Measurements from ENCODE around the gene MMS19.

Gene MMS19

DNA sequence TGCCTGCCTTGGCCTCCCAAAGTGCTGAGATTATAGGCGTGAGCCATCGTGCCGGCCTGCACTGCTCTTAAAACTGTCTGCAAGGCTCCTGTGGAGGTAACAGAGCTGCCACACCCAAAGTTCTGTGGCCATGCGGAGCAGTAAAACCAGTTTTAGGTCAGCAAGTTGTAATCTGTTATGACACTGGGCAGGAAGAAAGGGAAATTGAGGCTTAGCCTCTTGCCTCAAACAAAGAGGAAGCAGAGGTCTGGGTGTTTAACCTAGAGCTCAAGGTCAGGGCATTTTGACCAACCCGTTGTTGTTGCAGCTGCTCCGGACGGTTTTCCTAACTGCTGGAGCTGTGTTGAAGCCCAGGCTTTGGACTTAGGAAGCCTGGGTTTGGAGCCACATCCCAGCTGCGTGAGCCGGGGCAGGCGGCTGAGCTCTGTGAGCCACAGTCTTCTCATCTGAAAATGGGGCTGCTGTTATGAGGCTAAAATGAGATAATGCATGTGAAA is 89.7 kb downstream of the MMS19 start:
- DNase-seq: no peak
